Right ventricle myocardium superior (tissue), 1 donor: ENCODE results near the gene TPPP. TPM values are rescaled to one million over a fixed set of nuclear protein-coding genes. Genes with fewer than 3 reads are reported as not detected.

Source experiments
- ATAC-seq: fragments of 200-7000 bp; cut with Tn5 transposase; one replicate; pipeline ENCODE4 v1.9.1; 2020; ENCODE audit warnings: mild to moderate bottlenecking; ENCODE audit not compliant: poor library complexity
- DNase-seq: peaks from one replicate; pipeline ENCODE4 v3.0.0-alpha.2; 2020
- intact Hi-C: fragments of 100-400 bp; cut with DNase I; formaldehyde crosslinking; loops from one replicate; pipeline ENCODE4 v1.11.2; 2022
- total RNA-seq: library from RNA; stranded (reverse); fragmentation: NEBNext Ultra II Directional; extraction: Animal tissue kit (Norgen Biotek cat#: 25700); gene quantifications from one replicate; pipeline ENCODE4 v1.2.1, GENCODE V29; 2021
- donor health status: DM: no; HTN: yes; CAD: no; lungs with severe emphysema.

Gene TPPP
- total RNA-seq, 1 donor from 2014 or later, result 39.7 TPM

- intact Hi-C loops, result no loop called here
- DNase-seq (peak; percentile 24), ATAC-seq (no peak)
Observed at GRCh38 chr5:659496-660263, 33.5 kb downstream of the TPPP start.

- peak; percentile 10 for ATAC-seq
- intact Hi-C loops, result no loop called here
- peak; percentile 30 for DNase-seq
Observed at GRCh38 chr5:658103-658502, 35.0 kb downstream of the TPPP start.

- DNase-seq (peak; percentile 17), ATAC-seq (no peak)
- intact Hi-C loops, result no loop called here
Observed at GRCh38 chr5:657570-657969, 35.6 kb downstream of the TPPP start.

GRCh38 chr5:655406-655805 lies 37.7 kb downstream of the TPPP start:
- intact Hi-C loops, result no loop called here
- no peak for DNase-seq
- no peak for ATAC-seq

GRCh38 chr5:654071-654778 lies 38.9 kb downstream of the TPPP start:
- ATAC-seq, result no peak
- intact Hi-C loops, result no loop called here
- DNase-seq, result no peak

- intact Hi-C loops, result no loop called here
- no peak for DNase-seq
- ATAC-seq, result no peak
Observed at GRCh38 chr5:652773-653350, 40.3 kb downstream of the TPPP start.

GRCh38 chr5:652023-652515 lies 41.1 kb downstream of the TPPP start:
- ATAC-seq, result no peak
- intact Hi-C loops, result no loop called here

GRCh38 chr5:651296-652022 lies 41.7 kb downstream of the TPPP start:
- DNase-seq (no peak), ATAC-seq (no peak)
- intact Hi-C loops, result no loop called here

More at GRCh38 chr5:652023-652515, 41.1 kb downstream of the TPPP start:
- no peak for DNase-seq

GRCh38 chr5:647727-648126 lies 45.4 kb downstream of the TPPP start:
- ATAC-seq (no peak), DNase-seq (no peak)
- intact Hi-C loops, result no loop called here

GRCh38 chr5:647311-647710 lies 45.8 kb downstream of the TPPP start:
- ATAC-seq, result no peak
- intact Hi-C loops, result no loop called here
- no peak for DNase-seq

GRCh38 chr5:646396-647201 lies 46.6 kb downstream of the TPPP start:
- ATAC-seq, result no peak
- intact Hi-C loops, result no loop called here
- no peak for DNase-seq

GRCh38 chr5:645421-645820 lies 47.7 kb downstream of the TPPP start:
- DNase-seq (no peak), ATAC-seq (no peak)
- intact Hi-C loops, result no loop called here

- ATAC-seq, result no peak
- intact Hi-C loops, result no loop called here
- DNase-seq, result no peak
Observed at GRCh38 chr5:644971-645370, 48.2 kb downstream of the TPPP start.

GRCh38 chr5:644509-644908 lies 48.6 kb downstream of the TPPP start:
- DNase-seq, result no peak
- ATAC-seq, result no peak
- intact Hi-C loops, result no loop called here

GRCh38 chr5:643811-644271 lies 49.3 kb downstream of the TPPP start:
- ATAC-seq (no peak), DNase-seq (no peak)
- intact Hi-C loops, result no loop called here

- intact Hi-C loops, result no loop called here
- DNase-seq (no peak), ATAC-seq (no peak)
Observed at GRCh38 chr5:643351-643801, 49.8 kb downstream of the TPPP start.

GRCh38 chr5:642481-642880 lies 50.7 kb downstream of the TPPP start:
- intact Hi-C loops, result no loop called here
- DNase-seq (no peak), ATAC-seq (no peak)

GRCh38 chr5:641331-641765 lies 51.8 kb downstream of the TPPP start:
- intact Hi-C loops, result no loop called here
- DNase-seq (no peak), ATAC-seq (no peak)
